ENCODE measurements around the gene CCDC148. TPM values are rescaled to one million over a fixed set of nuclear protein-coding genes. Genes with fewer than 3 reads are reported as not detected.
"Not testable (repeated sequence)": the region's sequence is repeated elsewhere in the genome, so short reads cannot be mapped to it uniquely, and the experiment has no call there.

CCDC148 gene
- total RNA-seq, 1 donor from 2014 or later, result 3.6 TPM

GRCh38 chr2:158482594-158482993 lies 26.0 kb upstream of the CCDC148 start:
- no peak for DNase-seq (ENCODE audit: low spot score)

- DNase-seq (ENCODE audit: low spot score), result no peak
Observed at GRCh38 chr2:158481116-158481515, 24.6 kb upstream of the CCDC148 start.

GRCh38 chr2:158478816-158479215 lies 22.3 kb upstream of the CCDC148 start:
- no peak for DNase-seq (ENCODE audit: low spot score)

- no peak for DNase-seq (ENCODE audit: low spot score)
Observed at GRCh38 chr2:158478237-158478636, 21.7 kb upstream of the CCDC148 start.

- no peak for DNase-seq (ENCODE audit: low spot score)
Observed at GRCh38 chr2:158477202-158477601, 20.6 kb upstream of the CCDC148 start.

GRCh38 chr2:158474526-158475011 lies 18.0 kb upstream of the CCDC148 start:
- DNase-seq (ENCODE audit: low spot score), result not testable (repeated sequence)

GRCh38 chr2:158473719-158474392 lies 17.3 kb upstream of the CCDC148 start:
- DNase-seq (ENCODE audit: low spot score), result no peak

GRCh38 chr2:158473300-158473699 lies 16.7 kb upstream of the CCDC148 start:
- not testable (repeated sequence) for DNase-seq (ENCODE audit: low spot score)

- not testable (repeated sequence) for DNase-seq (ENCODE audit: low spot score)
Observed at GRCh38 chr2:158472829-158473228, 16.3 kb upstream of the CCDC148 start.

GRCh38 chr2:158467248-158467647 lies 10.7 kb upstream of the CCDC148 start:
- no peak for DNase-seq (ENCODE audit: low spot score)

- no peak for DNase-seq (ENCODE audit: low spot score)
Observed at GRCh38 chr2:158464426-158465281, 8.1 kb upstream of the CCDC148 start.

GRCh38 chr2:158463496-158464095 lies 7.0 kb upstream of the CCDC148 start:
- DNase-seq (ENCODE audit: low spot score), result peak; percentile 19

GRCh38 chr2:158460632-158461297 lies 4.2 kb upstream of the CCDC148 start:
- DNase-seq (ENCODE audit: low spot score), result no peak

- DNase-seq (ENCODE audit: low spot score), result no peak
Observed at GRCh38 chr2:158459161-158460003, 2.8 kb upstream of the CCDC148 start.

GRCh38 chr2:158458617-158458920 lies 2.0 kb upstream of the CCDC148 start:
- DNase-seq (ENCODE audit: low spot score), result no peak

GRCh38 chr2:158457826-158458616 lies 1.5 kb upstream of the CCDC148 start:
- DNase-seq (ENCODE audit: low spot score), result peak; percentile 69

- peak; percentile 76 for DNase-seq (ENCODE audit: low spot score)
Observed at GRCh38 chr2:158457092-158457825, 706 bp upstream of the CCDC148 start.

- DNase-seq (ENCODE audit: low spot score), result no peak
Observed at GRCh38 chr2:158443606-158444005, 12.9 kb downstream of the CCDC148 start.

- DNase-seq (ENCODE audit: low spot score), result not testable (repeated sequence)
Observed at GRCh38 chr2:158439062-158439461, 17.5 kb downstream of the CCDC148 start.

Data from umbilical cord (tissue), 2 donors.